Caco-2 (cell line): ENCODE measurements around the gene SLC1A2. TPM values are rescaled to one million over a fixed set of nuclear protein-coding genes. Genes with fewer than 3 reads are reported as not detected.

ENCODE experiments used
- BruUV-seq: library from RNA; stranded (reverse); fragments of 400-500 nt; replicated peaks from 2 replicates; lab custom pipeline; 2021; lab: Mats Ljungman, UMichigan
- CTCF ChIA-PET: fragments of 300-600 bp; sonication (Branson Sonifier 250); formaldehyde crosslinking; loops from one replicate; lab custom pipeline; 2022; ENCODE audit warnings: antibody characterized with exemption; lab: Charles Lee
- POLR2A ChIA-PET: fragments of 300-600 bp; sonication (Branson Sonifier 250); formaldehyde crosslinking; loops from one replicate; lab custom pipeline; 2022; ENCODE audit warnings: antibody characterized with exemption; lab: Charles Lee
- DNase-seq, 2 experiments: peaks; one replicate each; pipeline versions ENCODE4 v3.0.0 to v3.0.0-alpha.2; 2020 to 2022
- H3K27me3 ChIP-seq: replicated peaks from 2 replicates; pipeline ENCODE4 v1.6.0; 2011; ENCODE audit warnings: low read length; ENCODE audit not compliant: control insufficient read depth, insufficient read depth
- H3K36me3 ChIP-seq: 2 replicates; pipeline ENCODE4 v1.5.1; 2011; ENCODE audit warnings: low read length; ENCODE audit not compliant: control insufficient read depth, insufficient read depth
- H3K4me1 ChIP-seq: fragments of 250-450 bp; sonication (Bioruptor Pico); 2 replicates; pipeline ENCODE4 v1.5.1; 2020; ENCODE audit warnings: mild to moderate bottlenecking
- H3K4me3 ChIP-seq: 2 replicates; pipeline ENCODE4 v1.5.1; 2011; ENCODE audit warnings: low read depth, mild to moderate bottlenecking, control low read depth, low read length
- H3K9me3 ChIP-seq: fragments of 250-450 bp; sonication (Bioruptor Pico); 2 replicates; pipeline ENCODE4 v1.5.1; 2020; ENCODE audit warnings: mild to moderate bottlenecking, moderate library complexity
- H3K27ac Mint-ChIP-seq: one replicate; pipeline ENCODE4 v1.8.0; 2022; ENCODE audit warnings: mixed read lengths; ENCODE audit not compliant: unreplicated experiment
- H3K27me3 Mint-ChIP-seq: one replicate; pipeline ENCODE4 v1.8.0; 2022; ENCODE audit warnings: mixed read lengths; ENCODE audit not compliant: insufficient read depth, unreplicated experiment
- H3K36me3 Mint-ChIP-seq: one replicate; pipeline ENCODE4 v1.8.0; 2022; ENCODE audit warnings: mild to moderate bottlenecking, mixed read lengths; ENCODE audit not compliant: insufficient read depth, unreplicated experiment
- H3K4me1 Mint-ChIP-seq: one replicate; pipeline ENCODE4 v1.8.0; 2022; ENCODE audit warnings: low read depth, mixed read lengths; ENCODE audit not compliant: unreplicated experiment
- H3K4me3 Mint-ChIP-seq: one replicate; pipeline ENCODE4 v1.8.0; 2022; ENCODE audit warnings: mild to moderate bottlenecking, moderate library complexity, mixed read lengths; ENCODE audit not compliant: unreplicated experiment
- H3K9me3 Mint-ChIP-seq: one replicate; pipeline ENCODE4 v1.8.0; 2022; ENCODE audit warnings: mixed read lengths; ENCODE audit not compliant: unreplicated experiment
- intact Hi-C: fragments of 100-400 bp; cut with micrococcal nuclease; formaldehyde crosslinking; loops from one replicate; pipeline ENCODE4 v1.10.0; 2022; ENCODE audit not compliant: unreplicated experiment
- total RNA-seq: library from RNA; stranded (reverse); gene quantifications from 2 replicates; pipeline ENCODE4 v1.2.3, GENCODE V29; 2022
- TF ChIP-seq, protein P1 (sequence below), 2 experiments: fragments of 200-600 bp in 1 of 2; IDR thresholded peaks; 1 replicate in 1 of 2; 2 replicates in 1 of 2; pipeline versions ENCODE4 v1.5.1 to v1.8.0; 2011 to 2022; ENCODE audit warnings: antibody characterized with exemption in 1 of 2, control low read depth in 1 of 2, inconsistent platforms in 1 of 2, low read depth in 1 of 2, low read length in 1 of 2, mild to moderate bottlenecking in 1 of 2, moderate library complexity in 1 of 2; ENCODE audit not compliant: insufficient read depth in 1 of 2, severe bottlenecking in 1 of 2, unreplicated experiment in 1 of 2

Gene SLC1A2
- total RNA-seq, 1 experiment from 2014 or later = 2.0 TPM

DNA sequence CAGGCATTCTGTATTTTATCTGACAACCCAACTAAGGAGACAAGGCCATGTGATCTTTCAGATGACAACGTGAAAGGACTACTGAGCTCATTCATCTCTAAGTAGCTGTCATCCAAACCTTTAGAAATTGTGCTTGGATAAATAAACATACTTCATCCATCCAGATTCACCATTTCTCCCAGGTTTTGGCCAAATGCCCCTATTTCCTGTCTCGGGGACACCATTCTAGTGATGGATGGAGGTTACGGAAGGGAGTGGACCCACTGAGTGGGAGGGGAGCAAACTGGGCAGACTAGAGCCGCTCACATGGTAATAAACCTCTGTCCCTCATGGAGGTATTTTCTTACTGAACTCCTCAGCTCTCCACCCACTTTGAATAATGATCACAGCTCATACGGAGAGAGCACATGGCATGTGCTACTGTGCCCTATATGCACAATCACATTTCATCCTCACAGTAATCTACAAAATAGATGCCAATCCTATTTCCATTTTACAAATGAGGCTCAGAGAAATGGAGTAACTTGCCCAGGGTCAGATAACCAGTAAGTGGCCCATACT, 114.4 kb downstream of the SLC1A2 start:
- H3K27me3 Mint-ChIP-seq = peaks cover 2% of the 10 kb centered on the region
- H3K4me3 Mint-ChIP-seq = no peak overlapping the region
- peaks cover 7% of the 10 kb centered on the region for H3K4me1 Mint-ChIP-seq
- Histone ChIP-seq H3K4me1 (no peaks in the 10 kb centered on the region), H3K9me3 (no peaks in the 10 kb centered on the region), H3K4me3 (no peak overlapping the region), H3K27me3 (no peaks in the 10 kb centered on the region), H3K36me3 (no peaks in the 10 kb centered on the region)
- intact Hi-C loops = loop anchor here (1.0 to 5.0 kb wide), 4 partner anchors 67 to 379 kb away; no protein-coding TSS in a partner anchor
- ChIA-PET CTCF (interaction anchor here (0.6 to 1.9 kb wide), 7 partner anchors 43 to 504 kb away, joined by 3 to 6 read pairs (median 4); partner anchors contain the start of genes APIP and PDHX), POLR2A (no interaction called here)
- H3K9me3 Mint-ChIP-seq = peaks cover 9% of the 10 kb centered on the region
- TF ChIP-seq, protein P1, sequence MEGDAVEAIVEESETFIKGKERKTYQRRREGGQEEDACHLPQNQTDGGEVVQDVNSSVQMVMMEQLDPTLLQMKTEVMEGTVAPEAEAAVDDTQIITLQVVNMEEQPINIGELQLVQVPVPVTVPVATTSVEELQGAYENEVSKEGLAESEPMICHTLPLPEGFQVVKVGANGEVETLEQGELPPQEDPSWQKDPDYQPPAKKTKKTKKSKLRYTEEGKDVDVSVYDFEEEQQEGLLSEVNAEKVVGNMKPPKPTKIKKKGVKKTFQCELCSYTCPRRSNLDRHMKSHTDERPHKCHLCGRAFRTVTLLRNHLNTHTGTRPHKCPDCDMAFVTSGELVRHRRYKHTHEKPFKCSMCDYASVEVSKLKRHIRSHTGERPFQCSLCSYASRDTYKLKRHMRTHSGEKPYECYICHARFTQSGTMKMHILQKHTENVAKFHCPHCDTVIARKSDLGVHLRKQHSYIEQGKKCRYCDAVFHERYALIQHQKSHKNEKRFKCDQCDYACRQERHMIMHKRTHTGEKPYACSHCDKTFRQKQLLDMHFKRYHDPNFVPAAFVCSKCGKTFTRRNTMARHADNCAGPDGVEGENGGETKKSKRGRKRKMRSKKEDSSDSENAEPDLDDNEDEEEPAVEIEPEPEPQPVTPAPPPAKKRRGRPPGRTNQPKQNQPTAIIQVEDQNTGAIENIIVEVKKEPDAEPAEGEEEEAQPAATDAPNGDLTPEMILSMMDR (IDR thresholded peaks at IDR 0.05; ENCODE audit: insufficient read depth in 1 of 2, low read depth in 1 of 2, low read length in 1 of 2, severe bottlenecking in 1 of 2, unreplicated experiment in 1 of 2) = no peak
- H3K36me3 Mint-ChIP-seq = no peaks in the 10 kb centered on the region
- no peak overlapping the region for H3K27ac Mint-ChIP-seq
- DNase-seq = no peak
- BruUV-seq = no TSS peak

DNA sequence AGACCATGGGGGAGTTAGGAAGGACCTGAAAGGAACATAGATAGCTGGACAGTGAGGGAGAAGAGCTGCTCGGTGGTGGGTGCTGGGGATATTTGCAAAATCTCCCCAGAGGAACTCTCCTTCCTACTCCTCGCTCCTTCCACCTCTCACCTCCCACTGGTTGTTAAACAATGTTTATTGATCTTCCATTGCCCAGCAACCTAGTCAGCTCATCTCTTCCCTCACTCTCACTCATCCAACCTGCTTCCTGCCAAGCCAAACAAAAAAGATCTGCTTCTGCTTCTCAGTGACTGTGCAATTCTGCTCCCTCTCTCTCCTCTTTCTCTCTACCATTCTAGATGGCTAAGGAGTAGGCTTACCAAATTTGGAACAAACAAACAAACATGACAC, 115.0 kb downstream of the SLC1A2 start:
- Histone ChIP-seq H3K9me3 (no peaks in the 10 kb centered on the region), H3K4me3 (no peak overlapping the region), H3K27me3 (no peaks in the 10 kb centered on the region), H3K36me3 (no peaks in the 10 kb centered on the region), H3K4me1 (no peaks in the 10 kb centered on the region)
- no peak overlapping the region for H3K27ac Mint-ChIP-seq
- BruUV-seq = no TSS peak
- ChIA-PET POLR2A (no interaction called here), CTCF (interaction anchor here (1.9 kb wide), 1 partner anchor 374 kb away, joined by 6 read pairs; no protein-coding TSS in a partner anchor)
- H3K4me1 Mint-ChIP-seq = peaks cover 7% of the 10 kb centered on the region
- intact Hi-C loops = no loop called here
- H3K9me3 Mint-ChIP-seq = peaks cover 9% of the 10 kb centered on the region
- no peak overlapping the region for H3K4me3 Mint-ChIP-seq
- H3K27me3 Mint-ChIP-seq = peaks cover 2% of the 10 kb centered on the region
- TF ChIP-seq, protein P1 (IDR thresholded peaks at IDR 0.05; ENCODE audit: insufficient read depth in 1 of 2, low read depth in 1 of 2, low read length in 1 of 2, severe bottlenecking in 1 of 2, unreplicated experiment in 1 of 2) = no peak
- DNase-seq = no peak
- no peaks in the 10 kb centered on the region for H3K36me3 Mint-ChIP-seq

DNA sequence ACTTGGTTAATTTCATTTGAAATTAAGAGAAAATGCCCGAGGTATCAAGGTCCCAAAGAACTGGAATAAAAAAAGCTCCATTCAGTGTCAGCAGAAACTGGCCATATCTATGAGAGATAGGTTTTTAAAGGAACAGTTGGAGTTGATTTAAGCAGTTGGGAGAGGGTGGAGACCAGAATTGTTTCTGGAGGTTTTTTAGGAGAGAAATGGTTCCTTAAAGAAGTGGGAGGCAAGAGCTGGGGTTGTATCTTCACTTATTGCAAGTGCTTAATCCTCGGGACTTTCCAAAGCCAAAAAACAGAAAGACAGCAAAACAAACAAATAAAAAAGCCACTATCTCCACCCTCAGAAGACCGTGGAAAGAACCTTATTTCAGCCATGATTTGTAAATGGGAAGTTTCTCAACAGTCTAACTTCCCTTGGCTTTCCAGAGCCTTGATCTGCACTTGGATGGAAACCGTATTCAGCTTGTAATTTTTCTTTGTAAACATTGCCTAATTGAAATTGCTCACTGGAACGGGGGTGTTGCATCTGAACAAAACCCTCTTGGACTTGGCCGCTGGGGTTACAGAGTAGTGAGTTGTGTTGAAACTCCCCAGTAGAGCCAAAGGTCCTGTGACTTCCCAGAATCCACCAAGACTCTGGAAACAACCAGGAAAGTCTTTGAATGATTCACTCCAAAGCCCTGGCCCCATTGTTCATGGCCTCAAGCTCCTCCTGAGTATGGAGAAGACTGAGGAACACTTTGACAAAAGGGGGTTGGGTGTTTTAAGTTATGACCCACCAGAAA, 115.6 kb downstream of the SLC1A2 start:
- no peak for DNase-seq
- Mint-ChIP-seq H3K4me3 (no peak overlapping the region), H3K36me3 (no peaks in the 10 kb centered on the region), H3K4me1 (peaks cover 7% of the 10 kb centered on the region), H3K27ac (no peak overlapping the region), H3K27me3 (peaks cover 2% of the 10 kb centered on the region), H3K9me3 (peaks cover 9% of the 10 kb centered on the region)
- TF ChIP-seq, protein P1 (IDR thresholded peaks at IDR 0.05; ENCODE audit: insufficient read depth in 1 of 2, low read depth in 1 of 2, low read length in 1 of 2, severe bottlenecking in 1 of 2, unreplicated experiment in 1 of 2) = no peak
- BruUV-seq = no TSS peak
- H3K36me3 ChIP-seq = no peaks in the 10 kb centered on the region
- intact Hi-C loops = no loop called here
- POLR2A ChIA-PET = no interaction called here
- CTCF ChIA-PET = interaction anchor here (0.6 to 1.9 kb wide), 2 partner anchors 186 to 374 kb away, joined by 3 to 6 read pairs; no protein-coding TSS in a partner anchor
- H3K4me1 ChIP-seq = no peaks in the 10 kb centered on the region
- H3K27me3 ChIP-seq = no peaks in the 10 kb centered on the region
- no peak overlapping the region for H3K4me3 ChIP-seq
- H3K9me3 ChIP-seq = no peaks in the 10 kb centered on the region
